Stimulated activated CD8-positive, alpha-beta memory T cell treated with anti-CD3 and anti-CD28 coated beads, Interleukin-12 subunit alpha, Interleukin-12 subunit beta, amount 100 ng/mL, for 4 hours (primary cell): ENCODE measurements around the gene BMP2K.
"Not testable (repeated sequence)": the region's sequence is repeated elsewhere in the genome, so short reads cannot be mapped to it uniquely, and the experiment has no call there.

Experiments
- DNase-seq: peaks from one replicate; pipeline ENCODE4 v3.0.0-alpha.2; 2020; ENCODE audit warnings: low read depth

BMP2K gene

GRCh38 chr4:78864405-78865024 is 88.4 kb downstream of the BMP2K start:
- DNase-seq, result no peak

- DNase-seq, result no peak
These were observed 89.3 kb downstream of the BMP2K start for GRCh38 chr4:78865451-78865850.

GRCh38 chr4:78868712-78869111 is 92.6 kb downstream of the BMP2K start:
- DNase-seq, result not testable (repeated sequence)

GRCh38 chr4:78870056-78870455 is 93.9 kb downstream of the BMP2K start:
- DNase-seq, result no peak

- DNase-seq, result no peak
These were observed 100.6 kb downstream of the BMP2K start for GRCh38 chr4:78876568-78877320.

GRCh38 chr4:78878031-78878430 is 101.9 kb downstream of the BMP2K start:
- no peak for DNase-seq

- DNase-seq, result no peak
These were observed 104.8 kb downstream of the BMP2K start for GRCh38 chr4:78880874-78881492.

- DNase-seq, result no peak
These were observed 109.4 kb downstream of the BMP2K start for GRCh38 chr4:78885598-78885997.

- DNase-seq, result no peak
These were observed 113.8 kb downstream of the BMP2K start for GRCh38 chr4:78889955-78890354.

- DNase-seq, result no peak
These were observed 123.2 kb downstream of the BMP2K start for GRCh38 chr4:78899302-78899701.

- DNase-seq, result no peak
These were observed 125.7 kb downstream of the BMP2K start for GRCh38 chr4:78901882-78902281.

GRCh38 chr4:78902298-78902697 is 126.1 kb downstream of the BMP2K start:
- DNase-seq, result no peak

GRCh38 chr4:78904143-78904542 is 128.0 kb downstream of the BMP2K start:
- DNase-seq, result no peak

- no peak for DNase-seq
These were observed 131.5 kb downstream of the BMP2K start for GRCh38 chr4:78907638-78908037.

- DNase-seq, result not testable (repeated sequence)
These were observed 132.8 kb downstream of the BMP2K start for GRCh38 chr4:78908974-78909373.

- DNase-seq, result no peak
These were observed 134.5 kb downstream of the BMP2K start for GRCh38 chr4:78910612-78911011.

- no peak for DNase-seq
These were observed 146.1 kb downstream of the BMP2K start for GRCh38 chr4:78922207-78922606.

GRCh38 chr4:78923464-78924312 is 147.5 kb downstream of the BMP2K start:
- no peak for DNase-seq

- DNase-seq, result no peak
These were observed 150.7 kb downstream of the BMP2K start for GRCh38 chr4:78926826-78927225.

- DNase-seq, result no peak
These were observed 152.7 kb downstream of the BMP2K start for GRCh38 chr4:78928835-78929234.

GRCh38 chr4:78930016-78930629 is 154.0 kb downstream of the BMP2K start:
- DNase-seq, result no peak

GRCh38 chr4:78936989-78937388 is 160.8 kb downstream of the BMP2K start:
- DNase-seq, result no peak
